Activated CD8-positive, alpha-beta T cell treated with anti-CD3 and anti-CD28 coated beads for 36 hours (primary cell): ENCODE measurements around the gene DUOXA1. TPM values are rescaled to one million over a fixed set of nuclear protein-coding genes. Genes with fewer than 3 reads are reported as not detected.
"Not testable (repeated sequence)": the region's sequence is repeated elsewhere in the genome, so short reads cannot be mapped to it uniquely, and the experiment has no call there.

Source experiments
- ATAC-seq: fragments of 200-7000 bp; cut with Tn5 transposase; one replicate; pipeline ENCODE4 v1.10.0; 2021; ENCODE audit warnings: mild to moderate bottlenecking, moderate library complexity
- CTCF ChIA-PET: fragments of 350-600 bp; sonication (Branson Sonifier 250); formaldehyde crosslinking; loops from one replicate; lab custom pipeline; 2021; ENCODE audit warnings: antibody characterized with exemption; lab: Charles Lee
- POLR2A ChIA-PET: fragments of 350-600 bp; sonication (Branson Sonifier 250); formaldehyde crosslinking; loops from one replicate; lab custom pipeline; 2021; ENCODE audit warnings: antibody characterized with exemption; lab: Charles Lee
- DNase-seq: peaks from one replicate; pipeline ENCODE4 v3.0.0-alpha.2; 2020
- H3K27ac Mint-ChIP-seq: one replicate; pipeline ENCODE4 v1.8.0; 2021; ENCODE audit warnings: mild to moderate bottlenecking, mixed read lengths
- H3K27me3 Mint-ChIP-seq: one replicate; pipeline ENCODE4 v1.8.0; 2021; ENCODE audit warnings: mixed read lengths
- H3K36me3 Mint-ChIP-seq: one replicate; pipeline ENCODE4 v1.8.0; 2021; ENCODE audit warnings: low read depth, mixed read lengths
- H3K4me1 Mint-ChIP-seq: one replicate; pipeline ENCODE4 v1.8.0; 2021; ENCODE audit warnings: low read depth, mixed read lengths
- H3K4me3 Mint-ChIP-seq: one replicate; pipeline ENCODE4 v1.8.0; 2021; ENCODE audit warnings: mild to moderate bottlenecking, moderate library complexity, mixed read lengths
- H3K9me3 Mint-ChIP-seq: one replicate; pipeline ENCODE4 v1.8.0; 2021; ENCODE audit warnings: mixed read lengths
- intact Hi-C: fragments of 100-400 bp; cut with micrococcal nuclease; formaldehyde crosslinking; loops from one replicate; pipeline ENCODE4 v1.10.0; 2022
- total RNA-seq, 2 experiments: library from RNA; stranded (reverse); gene quantifications; one replicate each; pipeline ENCODE4 v1.2.3, GENCODE V29; 2021
- TF ChIP-seq, protein P1 (sequence below): fragments of 200-600 bp; IDR thresholded peaks from one replicate; pipeline ENCODE4 v1.8.0; 2022; ENCODE audit warnings: antibody characterized with exemption, mild to moderate bottlenecking

Gene DUOXA1
- total RNA-seq, 2 experiments from 2014 or later, result not detected

DNA sequence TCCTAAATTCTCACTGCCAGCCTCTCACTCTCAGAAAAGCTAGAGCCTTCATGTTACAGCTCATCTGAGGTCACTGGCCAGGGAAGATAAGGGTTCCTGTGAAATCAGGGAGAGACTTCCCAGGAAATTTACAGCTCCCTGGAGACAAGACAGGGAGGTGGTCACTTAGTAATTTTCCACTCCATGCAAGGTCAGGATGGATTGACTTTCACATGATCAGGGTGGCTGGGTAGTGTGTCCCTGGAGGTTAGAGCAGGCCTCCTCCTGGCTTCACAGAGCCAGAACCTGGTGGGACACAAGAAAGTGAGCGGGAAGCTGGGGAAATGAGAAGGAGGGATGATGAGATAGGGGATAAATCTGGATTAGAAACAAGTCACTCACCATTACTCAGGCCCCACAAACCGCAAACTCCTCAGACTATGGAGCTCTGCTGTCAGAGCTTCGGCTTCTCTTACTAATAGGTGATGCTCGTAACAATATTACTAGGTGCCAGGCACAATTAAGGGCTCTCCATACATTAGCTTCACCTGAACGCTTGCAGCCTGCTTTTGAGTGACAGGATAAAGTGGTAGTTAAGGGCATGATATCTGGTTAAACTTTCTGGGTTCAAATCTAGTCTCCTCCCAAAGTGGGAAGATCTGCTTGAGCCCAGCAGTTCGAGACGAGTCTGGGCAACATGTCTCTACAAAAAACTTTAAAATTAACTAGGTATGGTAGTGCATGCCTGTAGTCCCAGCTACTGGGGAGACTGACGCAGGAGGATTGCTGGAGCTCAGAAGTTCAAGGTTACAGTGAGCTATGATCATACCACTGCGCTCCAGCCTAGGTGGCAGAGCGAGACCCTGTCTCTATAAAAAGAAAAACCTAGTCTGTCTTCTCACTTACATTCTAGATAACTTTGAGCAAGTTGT lies 40.6 kb downstream of the DUOXA1 start:
- Mint-ChIP-seq H3K27me3 (peaks cover 26% of the 10 kb centered on the region), H3K27ac (no peak overlapping the region), H3K36me3 (no peaks in the 10 kb centered on the region), H3K9me3 (no peaks in the 10 kb centered on the region), H3K4me1 (no peaks in the 10 kb centered on the region), H3K4me3 (no peak overlapping the region)
- TF ChIP-seq, protein P1, sequence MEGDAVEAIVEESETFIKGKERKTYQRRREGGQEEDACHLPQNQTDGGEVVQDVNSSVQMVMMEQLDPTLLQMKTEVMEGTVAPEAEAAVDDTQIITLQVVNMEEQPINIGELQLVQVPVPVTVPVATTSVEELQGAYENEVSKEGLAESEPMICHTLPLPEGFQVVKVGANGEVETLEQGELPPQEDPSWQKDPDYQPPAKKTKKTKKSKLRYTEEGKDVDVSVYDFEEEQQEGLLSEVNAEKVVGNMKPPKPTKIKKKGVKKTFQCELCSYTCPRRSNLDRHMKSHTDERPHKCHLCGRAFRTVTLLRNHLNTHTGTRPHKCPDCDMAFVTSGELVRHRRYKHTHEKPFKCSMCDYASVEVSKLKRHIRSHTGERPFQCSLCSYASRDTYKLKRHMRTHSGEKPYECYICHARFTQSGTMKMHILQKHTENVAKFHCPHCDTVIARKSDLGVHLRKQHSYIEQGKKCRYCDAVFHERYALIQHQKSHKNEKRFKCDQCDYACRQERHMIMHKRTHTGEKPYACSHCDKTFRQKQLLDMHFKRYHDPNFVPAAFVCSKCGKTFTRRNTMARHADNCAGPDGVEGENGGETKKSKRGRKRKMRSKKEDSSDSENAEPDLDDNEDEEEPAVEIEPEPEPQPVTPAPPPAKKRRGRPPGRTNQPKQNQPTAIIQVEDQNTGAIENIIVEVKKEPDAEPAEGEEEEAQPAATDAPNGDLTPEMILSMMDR, result no peak
- CTCF ChIA-PET, result interaction anchor here (1.5 kb wide), 1 partner anchor 341 kb away, joined by 3 read pairs; no protein-coding TSS in a partner anchor
- intact Hi-C loops, result no loop called here
- DNase-seq (no peak), ATAC-seq (no peak)
- POLR2A ChIA-PET, result no interaction called here

DNA sequence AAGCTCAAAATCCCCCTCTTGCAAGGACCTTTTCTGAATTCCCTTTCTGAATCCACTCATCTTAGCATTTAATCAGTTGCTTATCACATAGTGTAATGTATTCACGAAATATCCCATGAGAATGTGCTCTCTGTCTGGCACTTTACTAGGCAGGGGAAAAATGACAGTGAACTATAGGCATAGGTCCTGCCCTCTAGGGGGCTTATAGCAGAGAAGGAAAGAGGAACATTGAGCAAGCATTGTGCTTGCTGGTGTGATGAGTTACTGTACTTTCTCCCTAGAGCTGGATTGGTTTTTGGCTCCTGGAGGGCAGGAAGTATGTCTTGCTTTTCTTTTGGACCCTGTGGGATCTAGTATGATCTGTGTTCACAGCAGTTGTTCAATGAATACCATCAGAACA lies 42.2 kb downstream of the DUOXA1 start:
- no peak for ATAC-seq
- CTCF ChIA-PET, result interaction anchor here (2.2 kb wide), 1 partner anchor 31 kb away, joined by 10 read pairs; no protein-coding TSS in a partner anchor

DNA sequence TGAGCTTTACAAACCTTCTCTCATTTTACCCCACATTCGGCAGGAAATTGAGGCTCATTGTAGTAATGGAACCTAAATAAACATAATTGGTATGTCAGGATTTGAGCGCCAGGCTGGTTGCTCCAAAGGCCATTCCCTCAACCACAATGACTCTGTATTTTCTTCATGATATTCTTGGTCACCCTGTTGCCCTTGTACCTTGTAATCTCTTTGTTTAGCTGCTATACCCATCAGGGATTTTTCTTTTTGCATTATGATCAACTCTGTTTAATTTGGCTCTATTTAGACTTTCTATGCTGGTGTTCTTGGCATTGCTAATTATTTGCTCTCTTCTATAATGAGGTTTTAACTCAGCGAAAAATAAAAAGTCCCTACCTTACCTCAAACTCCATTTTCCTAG lies 45.5 kb downstream of the DUOXA1 start:
- Mint-ChIP-seq H3K4me3 (no peak overlapping the region), H3K9me3 (no peaks in the 10 kb centered on the region), H3K27me3 (peaks cover 13% of the 10 kb centered on the region), H3K27ac (no peak overlapping the region), H3K4me1 (no peaks in the 10 kb centered on the region), H3K36me3 (no peaks in the 10 kb centered on the region)
- ATAC-seq (no peak), DNase-seq (no peak)
- CTCF ChIA-PET, result no interaction called here
- POLR2A ChIA-PET, result no interaction called here
- TF ChIP-seq, protein P1, result no peak
- intact Hi-C loops, result no loop called here

More for the DNA sequence above, 42.2 kb downstream of the DUOXA1 start:
- no peak for DNase-seq
- Mint-ChIP-seq H3K27ac (no peak overlapping the region), H3K27me3 (peaks cover 28% of the 10 kb centered on the region), H3K9me3 (no peaks in the 10 kb centered on the region), H3K4me1 (no peaks in the 10 kb centered on the region), H3K4me3 (no peak overlapping the region), H3K36me3 (no peaks in the 10 kb centered on the region)
- TF ChIP-seq, protein P1, result no peak
- intact Hi-C loops, result no loop called here
- POLR2A ChIA-PET, result no interaction called here

DNA sequence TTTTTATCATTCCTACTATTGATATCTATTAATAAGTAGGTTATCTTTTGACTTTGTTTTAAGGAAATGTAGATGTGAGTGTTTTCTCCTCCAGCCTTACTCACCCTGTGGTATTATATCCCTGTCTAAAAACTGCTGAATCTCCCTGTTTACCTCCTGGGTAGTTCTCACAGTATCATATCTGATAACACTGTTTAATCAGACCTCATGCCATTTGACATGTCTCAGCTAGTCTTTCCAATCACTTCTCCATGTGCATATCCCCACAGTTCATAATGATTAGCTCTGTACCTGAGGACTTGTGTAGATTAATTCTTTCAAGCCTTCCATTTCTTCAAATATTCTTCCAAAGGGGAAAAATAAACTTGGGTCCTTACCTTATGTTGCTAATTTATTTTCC lies 46.5 kb downstream of the DUOXA1 start:
- Mint-ChIP-seq H3K4me3 (no peak overlapping the region), H3K36me3 (no peaks in the 10 kb centered on the region), H3K4me1 (no peaks in the 10 kb centered on the region), H3K27me3 (peaks cover 13% of the 10 kb centered on the region), H3K9me3 (no peaks in the 10 kb centered on the region), H3K27ac (no peak overlapping the region)
- intact Hi-C loops, result no loop called here
- POLR2A ChIA-PET, result no interaction called here
- no peak for ATAC-seq
- TF ChIP-seq, protein P1, result no peak
- DNase-seq, result no peak
- CTCF ChIA-PET, result interaction anchor here (1.6 kb wide), 1 partner anchor 35 kb away, joined by 4 read pairs; no protein-coding TSS in a partner anchor

DNA sequence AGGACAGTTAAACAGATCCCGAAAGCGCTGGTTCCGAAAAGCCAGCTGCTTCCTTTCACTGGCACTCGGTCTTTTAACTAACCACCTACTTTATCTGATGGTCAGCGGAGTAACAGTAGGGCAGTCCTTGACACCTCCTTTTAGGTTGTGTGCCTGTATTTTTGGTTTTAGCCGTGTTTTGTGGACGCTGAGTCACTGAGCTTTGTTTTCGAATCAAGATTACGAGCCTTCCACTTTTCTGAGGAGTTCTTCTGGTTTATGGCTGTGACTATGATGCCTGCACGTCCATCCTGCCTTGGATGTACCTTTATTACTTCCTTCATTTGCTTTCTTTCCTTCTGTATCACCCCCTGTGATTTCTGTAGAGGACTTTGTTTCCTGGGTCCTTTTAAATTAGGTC lies 47.3 kb downstream of the DUOXA1 start:
- H3K4me1 Mint-ChIP-seq, H3K9me3 Mint-ChIP-seq, H3K27ac Mint-ChIP-seq, H3K4me3 Mint-ChIP-seq, DNase-seq, ATAC-seq, H3K36me3 Mint-ChIP-seq, intact Hi-C loops, POLR2A ChIA-PET: not testable (repeated sequence)
- peaks cover 11% of the 10 kb centered on the region for H3K27me3 Mint-ChIP-seq
- CTCF ChIA-PET, result interaction anchor here (1.6 kb wide), 1 partner anchor 36 kb away, joined by 4 read pairs; no protein-coding TSS in a partner anchor

DNA sequence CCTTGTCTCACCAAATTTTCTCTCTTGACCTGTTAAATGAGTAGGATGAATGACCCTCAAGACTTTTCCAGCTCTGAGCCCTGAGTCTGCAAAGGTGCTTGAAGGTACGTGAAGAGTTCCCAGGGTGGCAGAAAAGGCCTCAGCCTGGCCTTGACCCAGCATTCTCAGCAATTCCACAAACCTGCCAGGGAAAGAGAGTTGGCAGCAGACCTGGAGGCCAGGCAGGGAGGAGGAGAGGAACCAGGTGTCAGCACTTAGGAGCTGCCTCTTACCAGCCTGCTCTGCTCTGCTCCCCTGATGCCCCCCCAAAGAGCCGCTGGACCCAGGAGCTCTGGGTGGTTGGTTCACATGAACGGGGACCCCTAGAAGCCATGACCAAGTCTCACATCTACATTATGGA lies 49.1 kb downstream of the DUOXA1 start:
- H3K9me3 Mint-ChIP-seq, ATAC-seq, H3K4me1 Mint-ChIP-seq, intact Hi-C loops, H3K27ac Mint-ChIP-seq, H3K36me3 Mint-ChIP-seq, H3K27me3 Mint-ChIP-seq, H3K4me3 Mint-ChIP-seq, DNase-seq: not testable (repeated sequence)
- ChIA-PET CTCF (interaction anchor here (0.9 kb wide), 1 partner anchor 37 kb away, joined by 3 read pairs; no protein-coding TSS in a partner anchor), POLR2A (interaction anchor here (0.6 kb wide), 1 partner anchor 36 kb away, joined by 3 read pairs; no protein-coding TSS in a partner anchor)

DNA sequence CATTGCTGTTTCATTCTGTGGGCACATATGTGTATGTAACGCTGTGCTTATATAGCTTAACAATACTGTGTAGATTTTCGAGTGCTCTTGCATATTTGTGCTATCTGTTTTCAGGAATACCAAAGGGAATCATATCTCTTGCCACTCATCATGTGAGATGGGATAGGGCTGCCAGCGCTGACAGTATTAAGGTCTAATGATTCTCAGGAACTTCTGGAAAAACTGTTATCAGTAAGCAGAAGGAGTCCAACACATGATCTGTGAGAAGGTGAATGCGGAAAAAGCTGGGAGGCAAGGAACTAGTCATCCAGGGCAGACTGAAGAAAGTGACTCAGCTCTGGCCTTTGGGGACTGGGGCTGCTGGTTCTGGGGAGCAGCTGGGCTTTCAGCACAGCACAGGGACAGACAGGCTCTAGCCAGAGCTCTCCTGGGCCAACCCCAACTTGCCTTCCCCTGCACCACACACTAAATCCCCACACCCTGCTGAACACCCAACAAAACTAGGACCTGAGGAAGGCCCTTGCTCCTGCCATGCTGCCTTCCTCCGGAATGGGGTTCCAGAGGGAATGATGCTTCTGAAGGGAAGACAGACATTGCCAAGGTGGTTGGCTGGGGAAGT lies 49.9 kb downstream of the DUOXA1 start:
- H3K4me3 Mint-ChIP-seq, POLR2A ChIA-PET, H3K27me3 Mint-ChIP-seq, H3K27ac Mint-ChIP-seq, ATAC-seq, H3K36me3 Mint-ChIP-seq, H3K4me1 Mint-ChIP-seq, DNase-seq, CTCF ChIA-PET, intact Hi-C loops, H3K9me3 Mint-ChIP-seq: not testable (repeated sequence)

DNA sequence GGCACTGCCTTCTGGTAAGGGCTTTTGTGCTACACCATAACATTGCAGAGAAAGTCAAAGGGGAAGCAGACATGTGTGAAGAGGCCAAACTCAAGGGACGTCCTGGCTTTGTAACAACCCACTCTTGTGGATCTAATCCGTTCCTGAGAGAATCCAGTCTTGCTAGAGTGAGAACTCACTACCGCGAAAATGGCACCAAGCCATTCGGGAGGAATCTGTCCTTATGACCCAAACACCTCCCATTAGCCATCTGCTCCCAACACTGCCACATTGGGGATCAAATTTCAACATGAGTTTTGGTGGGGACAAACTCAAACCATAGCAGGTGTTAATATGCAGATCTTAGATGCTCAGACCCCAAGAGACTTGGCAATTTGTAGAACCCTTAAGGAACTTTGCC lies 50.5 kb downstream of the DUOXA1 start:
- DNase-seq, H3K27me3 Mint-ChIP-seq, H3K4me1 Mint-ChIP-seq, H3K27ac Mint-ChIP-seq, ATAC-seq, POLR2A ChIA-PET, intact Hi-C loops, CTCF ChIA-PET, H3K4me3 Mint-ChIP-seq, H3K36me3 Mint-ChIP-seq, H3K9me3 Mint-ChIP-seq: not testable (repeated sequence)
